Kidney (tissue), 14 donors: Measurements from ENCODE around the gene CNIH3. TPM values are rescaled to one million over a fixed set of nuclear protein-coding genes. Genes with fewer than 3 reads are reported as not detected.

Experiments used
- DNase-seq, 5 donors: peaks; one replicate each; pipeline ENCODE4 v3.0.0-alpha.2; 2013 to 2020
- FAIRE-seq: peaks from 2 replicates; lab custom pipeline; 2012; peaks lifted over from hg19 to GRCh38; lab: Jason Lieb, UNC
- H3K27ac ChIP-seq, 2 donors: one replicate each; pipeline ENCODE4 v1.7.0; 2013; ENCODE audit warnings: low read depth in 2 of 2, low read length in 2 of 2, inconsistent platforms in 1 of 2
- H3K27me3 ChIP-seq: one replicate; pipeline ENCODE4 v1.7.1; 2013; ENCODE audit warnings: low read length, inconsistent platforms; ENCODE audit not compliant: control insufficient read depth, insufficient read depth
- H3K36me3 ChIP-seq, 3 donors: one replicate each; pipeline versions ENCODE4 v1.7.0 to v1.7.1; 2013; ENCODE audit warnings: low read length in 3 of 3, control low read depth in 1 of 3, inconsistent platforms in 1 of 3; ENCODE audit not compliant: insufficient read depth in 3 of 3, control insufficient read depth in 2 of 3
- H3K4me1 ChIP-seq, 3 donors: one replicate each; pipeline versions ENCODE4 v1.7.0 to v1.7.1; 2013; ENCODE audit warnings: low read length in 3 of 3, inconsistent platforms in 1 of 3, low read depth in 1 of 3; ENCODE audit not compliant: control insufficient read depth in 2 of 3, insufficient read depth in 2 of 3
- H3K4me3 ChIP-seq, 3 donors: one replicate each; pipeline versions ENCODE4 v1.7.0 to v1.8.1; 2013; ENCODE audit warnings: low read length in 3 of 3, control low read depth in 1 of 3, inconsistent platforms in 1 of 3
- H3K9ac ChIP-seq, 3 donors: one replicate each; pipeline versions ENCODE4 v1.7.0 to v1.7.1; 2013; ENCODE audit warnings: low read length in 3 of 3, control low read depth in 1 of 3, inconsistent platforms in 1 of 3
- H3K9me3 ChIP-seq, 3 donors: one replicate each; pipeline versions ENCODE4 v1.7.0 to v1.7.1; 2013; ENCODE audit warnings: low read length in 3 of 3, control low read depth in 1 of 3, inconsistent platforms in 1 of 3; ENCODE audit not compliant: control insufficient read depth in 2 of 3, insufficient read depth in 1 of 3
- intact Hi-C: fragments of 100-400 bp; cut with DNase I; formaldehyde crosslinking; loops from one replicate; pipeline ENCODE4 v1.11.1; 2022
- polyA plus RNA-seq: library from polyadenylated mRNA; stranded (reverse); fragments of 350-450 nt; fragmentation: Illumina TruSeq; extraction: RNeasy Lipid Tissue Mini Kit (QIAGEN cat#74804); gene quantifications from one replicate; pipeline ENCODE4 v1.2.3, GENCODE V29; 2014; ENCODE audit warnings: low read depth, low replicate concordance; ENCODE audit not compliant: insufficient read depth
- total RNA-seq: library from RNA; stranded (reverse); fragmentation: NEBNext Ultra II Directional; extraction: Animal tissue kit (Norgen Biotek cat#: 25700); gene quantifications from one replicate; pipeline ENCODE4 v1.2.1, GENCODE V29; 2021
- TF ChIP-seq, protein P1 (sequence below): IDR thresholded peaks from 3 replicates; pipeline ENCODE4 v1.5.1; 2012; ENCODE audit warnings: mild to moderate bottlenecking, moderate library complexity, borderline replicate concordance; ENCODE audit not compliant: insufficient read depth; ENCODE audit errors: extremely low read depth
- donor health status: control.
- donor health status: control.
- donor health status: control.
- donor health status: control.
- donor health status: control.
- donor health status: DM: yes; HTN: yes; CAD: no.
- donor health status: Normal renal cell carcinoma (clear cell type).

Gene CNIH3
- total and polyA plus RNA-seq, 2 donors from 2014 or later: 4.3 to 7.6 TPM

DNA sequence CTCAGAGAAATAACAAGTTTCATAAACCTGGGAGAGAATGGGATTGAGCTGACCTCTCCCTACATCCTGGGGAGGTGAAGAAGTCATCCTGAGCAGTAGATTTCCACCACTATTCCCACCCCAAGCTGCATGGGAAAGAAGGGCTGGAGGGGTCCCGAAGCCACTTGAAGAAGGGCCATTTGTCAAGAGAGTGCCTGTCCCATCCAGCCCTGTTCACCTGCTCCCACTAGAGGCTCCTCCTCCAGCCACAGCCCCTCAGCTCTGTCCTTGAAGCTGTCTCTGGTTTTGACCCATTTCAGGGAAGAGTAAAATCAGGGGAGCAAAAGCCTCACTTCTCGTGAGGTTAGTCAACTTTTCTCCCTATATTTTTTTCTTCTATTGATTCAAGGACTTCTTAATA lies 157.5 kb downstream of the CNIH3 start:
- Histone ChIP-seq H3K27ac (no peak overlapping the region), H3K9me3 (no peaks in the 10 kb centered on the region), H3K36me3 (no peaks in the 10 kb centered on the region), H3K4me1 (no peaks in the 10 kb centered on the region), H3K4me3 (no peak overlapping the region), H3K27me3 (no peaks in the 10 kb centered on the region), H3K9ac (no peak overlapping the region)
- DNase-seq: no peak
- intact Hi-C loops: no loop called here
- no peak for FAIRE-seq
- TF ChIP-seq, protein P1, sequence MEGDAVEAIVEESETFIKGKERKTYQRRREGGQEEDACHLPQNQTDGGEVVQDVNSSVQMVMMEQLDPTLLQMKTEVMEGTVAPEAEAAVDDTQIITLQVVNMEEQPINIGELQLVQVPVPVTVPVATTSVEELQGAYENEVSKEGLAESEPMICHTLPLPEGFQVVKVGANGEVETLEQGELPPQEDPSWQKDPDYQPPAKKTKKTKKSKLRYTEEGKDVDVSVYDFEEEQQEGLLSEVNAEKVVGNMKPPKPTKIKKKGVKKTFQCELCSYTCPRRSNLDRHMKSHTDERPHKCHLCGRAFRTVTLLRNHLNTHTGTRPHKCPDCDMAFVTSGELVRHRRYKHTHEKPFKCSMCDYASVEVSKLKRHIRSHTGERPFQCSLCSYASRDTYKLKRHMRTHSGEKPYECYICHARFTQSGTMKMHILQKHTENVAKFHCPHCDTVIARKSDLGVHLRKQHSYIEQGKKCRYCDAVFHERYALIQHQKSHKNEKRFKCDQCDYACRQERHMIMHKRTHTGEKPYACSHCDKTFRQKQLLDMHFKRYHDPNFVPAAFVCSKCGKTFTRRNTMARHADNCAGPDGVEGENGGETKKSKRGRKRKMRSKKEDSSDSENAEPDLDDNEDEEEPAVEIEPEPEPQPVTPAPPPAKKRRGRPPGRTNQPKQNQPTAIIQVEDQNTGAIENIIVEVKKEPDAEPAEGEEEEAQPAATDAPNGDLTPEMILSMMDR: no peak

DNA sequence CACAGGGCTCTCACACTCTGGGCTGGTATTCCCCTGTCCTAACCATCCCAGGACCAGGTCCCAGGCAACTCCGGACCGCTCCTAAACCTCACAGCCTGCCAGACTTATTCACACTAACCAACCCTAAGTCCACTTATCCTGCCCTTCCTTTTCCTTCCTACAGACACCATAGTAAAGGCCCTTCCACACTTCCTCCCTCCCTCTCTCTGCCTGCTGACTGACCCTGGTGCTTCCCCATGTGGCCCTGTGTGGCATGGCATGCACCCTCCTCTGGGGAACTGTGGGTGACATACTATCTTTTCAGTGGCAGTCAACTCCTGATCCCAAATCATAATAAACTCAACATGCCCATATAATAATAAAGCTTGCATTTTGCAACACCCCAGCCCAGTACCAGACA lies 158.3 kb downstream of the CNIH3 start:
- Histone ChIP-seq H3K9ac (no peak overlapping the region), H3K27ac (no peak overlapping the region), H3K4me3 (no peak overlapping the region), H3K9me3 (no peaks in the 10 kb centered on the region), H3K36me3 (no peaks in the 10 kb centered on the region), H3K27me3 (no peaks in the 10 kb centered on the region), H3K4me1 (no peaks in the 10 kb centered on the region)
- FAIRE-seq (no peak), DNase-seq (no peak)
- TF ChIP-seq, protein P1: no peak
- intact Hi-C loops: no loop called here

DNA sequence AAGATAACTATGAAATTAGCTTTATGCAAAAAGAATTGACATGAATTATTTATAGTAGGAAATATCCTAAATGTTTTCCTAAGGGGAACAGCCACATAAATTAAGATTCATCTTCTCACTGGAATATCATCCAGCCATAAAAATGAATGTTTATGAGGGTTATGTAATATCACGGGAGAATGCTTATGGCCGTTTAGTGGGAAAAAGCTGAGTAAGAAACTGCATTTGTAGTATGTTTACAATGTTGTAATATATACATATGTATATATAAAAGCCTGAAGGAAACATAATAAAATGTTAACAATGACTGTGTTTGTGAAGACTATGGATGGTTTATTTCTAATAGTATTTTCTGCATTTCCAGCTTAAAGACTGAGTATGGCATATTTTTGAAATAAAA lies 161.1 kb downstream of the CNIH3 start:
- no peak overlapping the region for H3K27ac ChIP-seq
- H3K4me3 ChIP-seq: no peak overlapping the region
- H3K9ac ChIP-seq: no peak overlapping the region
- no peaks in the 10 kb centered on the region for H3K4me1 ChIP-seq
- no peak for FAIRE-seq
- no peak for DNase-seq
- no peaks in the 10 kb centered on the region for H3K27me3 ChIP-seq
- intact Hi-C loops: no loop called here
- H3K9me3 ChIP-seq: no peaks in the 10 kb centered on the region
- H3K36me3 ChIP-seq: no peaks in the 10 kb centered on the region
- TF ChIP-seq, protein P1: no peak

DNA sequence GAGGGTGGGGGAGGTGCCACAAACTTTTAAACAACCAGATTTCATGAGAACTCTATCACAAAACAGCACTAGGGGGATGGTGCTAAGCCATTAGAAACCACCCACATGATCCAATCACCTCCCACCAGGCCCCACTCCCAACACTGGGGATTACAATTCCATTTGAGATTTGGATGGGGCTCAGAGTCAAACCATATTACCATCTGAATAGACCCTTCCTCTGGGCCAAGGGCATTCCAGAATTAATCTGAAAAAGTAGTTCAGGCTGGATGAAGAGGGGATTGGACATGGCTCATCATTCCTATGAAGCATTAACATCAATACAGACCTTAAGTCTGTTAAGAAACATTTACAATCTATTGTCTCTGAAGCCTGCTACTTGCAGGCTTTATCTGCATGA lies 163.4 kb downstream of the CNIH3 start:
- no peaks in the 10 kb centered on the region for H3K27me3 ChIP-seq
- no peaks in the 10 kb centered on the region for H3K4me1 ChIP-seq
- H3K9me3 ChIP-seq: no peaks in the 10 kb centered on the region
- DNase-seq (no peak), FAIRE-seq (no peak)
- intact Hi-C loops: no loop called here
- no peak overlapping the region for H3K4me3 ChIP-seq
- TF ChIP-seq, protein P1: no peak
- no peaks in the 10 kb centered on the region for H3K36me3 ChIP-seq
- H3K9ac ChIP-seq: no peak overlapping the region
- no peak overlapping the region for H3K27ac ChIP-seq
